GM12878 (cell line): ENCODE data around the gene LPIN1. TPM values are rescaled to one million over a fixed set of nuclear protein-coding genes. Genes with fewer than 3 reads are reported as not detected.

Experiments
- ATAC-seq: fragments of 200-7000 bp; cut with Tn5 transposase; 3 replicates; pipeline ENCODE4 v1.9.1; 2020; ENCODE audit warnings: mild to moderate bottlenecking, moderate library complexity
- BruUV-seq: library from RNA; stranded (reverse); fragments of 400-500 nt; replicated peaks from 2 replicates; lab custom pipeline; 2021; lab: Mats Ljungman, UMichigan
- CTCF ChIA-PET: fragments of 300-600 bp; sonication (Branson Sonifier 250); formaldehyde crosslinking; extraction: SDS; loops from one replicate; lab custom pipeline; 2021; ENCODE audit warnings: inconsistent platforms; lab: Yijun Ruan, JAX
- POLR2A ChIA-PET: fragments of 350-600 bp; formaldehyde crosslinking; extraction: SDS; loops from one replicate; lab custom pipeline; 2021; ENCODE audit warnings: inconsistent platforms; lab: Charles Lee
- RAD21 ChIA-PET: fragments of 300-600 bp; sonication (Branson Sonifier 250); formaldehyde crosslinking; loops from one replicate; lab custom pipeline; 2023; ENCODE audit warnings: antibody characterized with exemption; ENCODE audit not compliant: unreplicated experiment; lab: Charles Lee
- SMC1A ChIA-PET: fragments of 300-600 bp; sonication (Branson Sonifier 250); formaldehyde crosslinking; loops from one replicate; lab custom pipeline; 2023; ENCODE audit not compliant: unreplicated experiment, uncharacterized antibody; lab: Charles Lee
- DNase-seq: peaks from one replicate; pipeline ENCODE4 v3.0.0-alpha.2; 2011; ENCODE audit warnings: low read depth, low spot score
- FAIRE-seq: peaks from 3 replicates; lab custom pipeline; 2011; peaks lifted over from hg19 to GRCh38; lab: Jason Lieb, UNC
- H2AFZ ChIP-seq: 2 replicates; pipeline ENCODE4 v1.6.0; 2011; ENCODE audit warnings: low read depth, low read length, control low read depth; ENCODE audit not compliant: control insufficient read depth
- H3K27ac ChIP-seq: 2 replicates; pipeline ENCODE4 v1.5.1; 2011; ENCODE audit warnings: control low read depth; ENCODE audit not compliant: control insufficient read depth, insufficient read depth
- H3K27me3 ChIP-seq, 2 experiments: replicated peaks in 1 of 2; 2 replicates each; pipeline versions ENCODE4 v1.6.0 to v1.6.1; 2011; ENCODE audit warnings: low read length in 1 of 2; ENCODE audit not compliant: control insufficient read depth in 2 of 2, insufficient read depth in 2 of 2
- H3K36me3 ChIP-seq, 2 experiments: 2 replicates each; pipeline ENCODE4 v1.5.1; 2011; ENCODE audit warnings: low read length in 1 of 2; ENCODE audit not compliant: control insufficient read depth in 2 of 2, insufficient read depth in 2 of 2
- H3K4me1 ChIP-seq: 2 replicates; pipeline ENCODE4 v1.6.1; 2011; ENCODE audit warnings: mild to moderate bottlenecking, low read length, moderate library complexity, mixed read lengths; ENCODE audit not compliant: control insufficient read depth, insufficient read depth
- H3K4me2 ChIP-seq: 2 replicates; pipeline ENCODE4 v1.6.0; 2011; ENCODE audit warnings: control low read depth; ENCODE audit not compliant: control insufficient read depth, insufficient read depth
- H3K4me3 ChIP-seq: fragments of 200-600 bp; sonication (generic); 2 replicates; pipeline ENCODE4 v1.5.1; 2016
- H3K79me2 ChIP-seq: 2 replicates; pipeline ENCODE4 v1.6.0; 2011; ENCODE audit warnings: low read length; ENCODE audit not compliant: control insufficient read depth, insufficient read depth
- H3K9ac ChIP-seq: 2 replicates; pipeline ENCODE4 v1.8.0; 2011; ENCODE audit warnings: low read length, control low read depth, mixed read lengths; ENCODE audit not compliant: control insufficient read depth, insufficient read depth
- H3K9me3 ChIP-seq: replicated peaks from 3 replicates; pipeline ENCODE4 v1.5.1; 2011; ENCODE audit warnings: mild to moderate bottlenecking, low read length; ENCODE audit not compliant: control insufficient read depth, insufficient read depth
- H4K20me1 ChIP-seq: 2 replicates; pipeline ENCODE4 v1.6.0; 2011; ENCODE audit not compliant: control insufficient read depth, insufficient read depth
- HCFC1 ChIP-seq: fragments of 150-350 bp; IDR thresholded peaks from 2 replicates; pipeline ENCODE4 v1.6.1; 2014; ENCODE audit warnings: low read length
- ZNF687 ChIP-seq: fragments of 450-650 bp; IDR thresholded peaks from 2 replicates; pipeline ENCODE4 v1.6.1; 2017; ENCODE audit warnings: mild to moderate bottlenecking, moderate library complexity
- WGBS: methylation state at CpG from one replicate; pipeline ENCODE4 v1.1.6; 2016; ENCODE audit warnings: low lambda C conversion rate; ENCODE audit not compliant: insufficient replicate concordance, insufficient coverage; ENCODE audit errors: missing lambda C conversion rate; 5-methylcytosine and 5-hydroxymethylcytosine counted together
- in situ Hi-C: fragments of 300-500 bp; cut with MboI; formaldehyde crosslinking; loops from 9 replicates; pipeline ENCODE4 v1.14.3; 2018; ENCODE audit warnings: mixed read lengths
- intact Hi-C: fragments of 100-400 bp; cut with micrococcal nuclease; formaldehyde crosslinking; loops from one replicate; pipeline ENCODE4 v1.14.2; 2022; ENCODE audit not compliant: unreplicated experiment
- polyA plus RNA-seq, 11 experiments: library from polyadenylated mRNA; depleted of rRNA in 4 of 11; unstranded in 6 of 11; stranded (reverse) in 5 of 11; fragments of >200 nt; fragmentation: Nextera tagmentation in 4 of 11; fragmentation: Illumina TruSeq in 1 of 11; extraction: Ambion mirVana in 4 of 11; extraction: Trizol in 1 of 11; gene quantifications; 1 replicate in 1 of 11; 2 replicates in 10 of 11; pipeline versions ENCODE4 v1.2.1 to v1.2.3, GENCODE V29; 2011 to 2016; ENCODE audit warnings: inconsistent platforms in 2 of 11, missing spikeins in 2 of 11, low read depth in 1 of 11
- total RNA-seq, 4 experiments: library from RNA; depleted of rRNA in 3 of 4; stranded (reverse); fragments of >200 nt in 3 of 4; fragmentation: Illumina TruSeq in 1 of 4; extraction: Trizol in 1 of 4; gene quantifications; 2 replicates each; pipeline versions ENCODE4 v1.2.1 to v1.2.3, GENCODE V29; 2013 to 2021

The LPIN1 gene
- total and polyA plus RNA-seq, 10 of the 15 experiments (the other 5 are each of a cell fraction or from before 2014, with no cell fraction given) = 18.8 to 82.5 (median 50.3) TPM

GRCh38 chr2:11875481-11875880, 129.0 kb downstream of the LPIN1 start:
- H3K4me3 ChIP-seq = peak overlapping the region; percentile 3; the same call in 1 of the 2 replicates
- no peaks in the 10 kb centered on the region for H4K20me1 ChIP-seq
- no peaks in the 10 kb centered on the region; the same call in 1 of the 3 replicates for H3K9me3 ChIP-seq
- no peak overlapping the region for H2AFZ ChIP-seq
- in situ Hi-C loops (no loop called here), intact Hi-C loops (no loop called here)
- no peak for DNase-seq
- H3K27ac ChIP-seq = no peak overlapping the region
- FAIRE-seq = no peak
- peaks cover 48% of the 10 kb centered on the region for H3K79me2 ChIP-seq
- ChIA-PET POLR2A (no interaction called here), CTCF (interaction anchor here (0.7 to 3.6 kb wide), 2 partner anchors 11 to 16 kb away, joined by 3 to 25 read pairs; no protein-coding TSS in a partner anchor), RAD21 (no interaction called here), SMC1A (interaction anchor here (0.9 to 1.1 kb wide), 2 partner anchors 15 to 302 kb away, joined by 3 read pairs; no protein-coding TSS in a partner anchor)
- WGBS = 51% methylated on average over 2 of the region's 2 CpGs
- no peak overlapping the region for H3K9ac ChIP-seq
- 0 out of 2 replicates have a peak, but pooled peaks have one; percentile 36 for TF ChIP-seq ZNF687
- TF ChIP-seq HCFC1 = no peak
- ATAC-seq = no peak
- peak overlapping the region; percentile 11; the same call in 1 of the 2 replicates for H3K4me2 ChIP-seq
- no TSS peak for BruUV-seq
- H3K27me3 ChIP-seq = no peaks in the 10 kb centered on the region
- H3K36me3 ChIP-seq = peaks cover 0 to 4% of the 10 kb centered on the region in 2 experiments; a peak in 2 of 4 replicates
- H3K4me1 ChIP-seq = peaks cover 15% of the 10 kb centered on the region
